Neural progenitor cell (in vitro differentiated cells): ENCODE measurements around the gene WHAMM.

Source experiments
- CTCF ChIP-seq: fragments of 200-600 bp; sonication (generic); IDR thresholded peaks from 2 replicates; pipeline ENCODE4 v1.5.1; 2017; ENCODE audit warnings: antibody characterized with exemption, mild to moderate bottlenecking
- EZH2 ChIP-seq: fragments of 200-600 bp; sonication (generic); IDR thresholded peaks from 2 replicates; pipeline ENCODE4 v1.6.1; 2017; ENCODE audit warnings: antibody characterized with exemption, mild to moderate bottlenecking, moderate library complexity
- EZH2phosphoT487 ChIP-seq: fragments of 200-600 bp; sonication (generic); IDR thresholded peaks from 2 replicates; pipeline ENCODE4 v1.6.1; 2017; ENCODE audit warnings: antibody characterized with exemption

DNA sequence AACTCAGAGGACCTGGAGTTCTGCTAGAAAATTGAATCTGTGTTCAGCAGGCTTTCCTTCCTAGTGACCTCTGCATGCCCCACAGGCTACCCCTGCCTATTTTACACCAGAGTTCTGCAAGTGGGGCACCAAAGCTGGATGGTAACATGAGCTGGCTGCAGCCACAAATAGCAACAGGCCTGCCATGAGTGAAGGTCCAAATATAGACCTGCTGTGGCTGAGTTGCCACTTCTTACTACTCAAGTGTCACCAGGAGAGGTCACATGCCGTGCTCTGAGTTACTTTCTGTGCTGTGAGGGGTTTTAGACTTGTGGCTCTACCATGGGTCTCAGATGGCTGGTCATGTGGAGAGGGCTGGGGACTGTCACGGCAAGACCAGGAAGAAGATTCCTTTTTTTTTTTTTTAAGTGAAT is 3.4 kb upstream of the WHAMM start, which contains the start of gene FSD2:
- TF ChIP-seq CTCF (no peak), EZH2 (no peak), EZH2phosphoT487 (no peak)
